OCI-LY7 (cell line): Measurements from ENCODE around the gene P3H3.

Experiments
- EZH2phosphoT487 ChIP-seq: fragments of 200-600 bp; sonication (generic); IDR thresholded peaks from 2 replicates; pipeline ENCODE4 v1.6.1; 2018; ENCODE audit warnings: low read depth, borderline replicate concordance, mild to moderate bottlenecking, mixed run types, antibody characterized with exemption, low read length, moderate library complexity, mixed read lengths
- TF ChIP-seq, protein P1 (sequence below): fragments of 200-600 bp; sonication (generic); conservative IDR thresholded peaks from 2 replicates; pipeline ENCODE4 v1.5.1; 2014; ENCODE audit warnings: mild to moderate bottlenecking, antibody characterized with exemption, low read length, moderate library complexity, mixed read lengths

DNA sequence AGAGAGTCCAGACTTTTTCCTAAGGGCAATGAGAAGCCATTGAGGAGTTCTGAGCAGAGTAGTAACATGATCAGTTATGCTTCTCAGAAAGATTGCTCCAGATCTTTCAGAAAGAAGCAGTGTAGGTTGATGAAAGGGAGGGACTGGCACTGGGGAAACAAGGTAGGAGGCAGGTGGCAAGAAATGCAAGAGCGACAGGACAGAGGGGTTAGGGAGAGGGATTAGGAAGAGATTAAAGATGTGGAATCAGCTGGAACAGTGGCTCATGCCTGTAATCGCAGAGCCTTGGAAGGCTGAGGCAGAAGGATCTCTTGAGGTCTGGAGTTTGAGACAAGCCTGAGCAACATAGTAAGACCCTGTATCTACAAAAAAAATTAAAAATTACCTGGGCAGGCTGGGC lies 19.5 kb downstream of the P3H3 start:
- TF ChIP-seq, protein P1, sequence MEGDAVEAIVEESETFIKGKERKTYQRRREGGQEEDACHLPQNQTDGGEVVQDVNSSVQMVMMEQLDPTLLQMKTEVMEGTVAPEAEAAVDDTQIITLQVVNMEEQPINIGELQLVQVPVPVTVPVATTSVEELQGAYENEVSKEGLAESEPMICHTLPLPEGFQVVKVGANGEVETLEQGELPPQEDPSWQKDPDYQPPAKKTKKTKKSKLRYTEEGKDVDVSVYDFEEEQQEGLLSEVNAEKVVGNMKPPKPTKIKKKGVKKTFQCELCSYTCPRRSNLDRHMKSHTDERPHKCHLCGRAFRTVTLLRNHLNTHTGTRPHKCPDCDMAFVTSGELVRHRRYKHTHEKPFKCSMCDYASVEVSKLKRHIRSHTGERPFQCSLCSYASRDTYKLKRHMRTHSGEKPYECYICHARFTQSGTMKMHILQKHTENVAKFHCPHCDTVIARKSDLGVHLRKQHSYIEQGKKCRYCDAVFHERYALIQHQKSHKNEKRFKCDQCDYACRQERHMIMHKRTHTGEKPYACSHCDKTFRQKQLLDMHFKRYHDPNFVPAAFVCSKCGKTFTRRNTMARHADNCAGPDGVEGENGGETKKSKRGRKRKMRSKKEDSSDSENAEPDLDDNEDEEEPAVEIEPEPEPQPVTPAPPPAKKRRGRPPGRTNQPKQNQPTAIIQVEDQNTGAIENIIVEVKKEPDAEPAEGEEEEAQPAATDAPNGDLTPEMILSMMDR, result no peak
- no peak for TF ChIP-seq EZH2phosphoT487
